GM12873 (cell line): ENCODE results near the gene SH3PXD2A.

ENCODE experiments used
- TF ChIP-seq, protein P1 (sequence below): IDR thresholded peaks from 2 replicates; pipeline ENCODE4 v1.5.1; 2012; ENCODE audit warnings: low read depth, mild to moderate bottlenecking, moderate library complexity, low read length, control low read depth; ENCODE audit not compliant: insufficient read depth; ENCODE audit errors: missing control alignments

Gene SH3PXD2A

DNA sequence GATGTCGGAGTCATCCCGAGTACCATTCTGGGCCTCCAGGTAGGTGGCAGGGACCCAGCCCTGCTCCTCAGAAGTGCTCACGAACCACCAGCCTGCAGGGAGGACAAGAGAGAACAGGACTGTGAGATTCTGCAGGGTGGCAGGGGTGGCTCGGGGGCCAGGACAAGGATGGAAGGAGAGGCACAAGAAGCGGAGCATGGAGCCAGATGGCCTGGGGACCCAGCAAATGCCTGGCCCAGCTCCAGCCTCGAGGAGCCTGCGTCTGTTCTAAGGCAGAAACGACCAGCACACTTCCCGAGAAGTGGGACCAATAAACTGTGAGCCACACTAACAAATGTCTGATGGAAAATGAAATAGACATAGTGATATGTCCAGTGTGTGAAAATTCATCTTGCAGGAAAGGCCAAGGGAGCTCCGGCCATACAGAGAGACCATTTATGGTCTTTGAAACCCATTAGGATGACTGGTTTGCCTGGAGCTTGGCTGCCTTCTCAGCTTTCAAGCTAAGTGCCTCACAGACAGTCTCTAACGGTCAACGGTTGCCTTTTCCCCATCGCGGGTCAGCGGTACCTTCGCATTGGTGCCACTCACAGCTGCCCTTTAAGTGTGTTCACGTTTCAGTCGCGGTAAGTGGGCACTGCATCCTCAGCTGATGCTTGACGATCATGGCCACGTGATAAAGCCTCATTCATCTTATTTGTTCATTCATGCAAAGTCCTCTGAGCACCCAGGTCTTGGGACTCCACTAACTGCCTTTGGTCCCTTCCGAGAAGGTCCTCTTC, 228.1 kb downstream of the SH3PXD2A start:
- TF ChIP-seq, protein P1, sequence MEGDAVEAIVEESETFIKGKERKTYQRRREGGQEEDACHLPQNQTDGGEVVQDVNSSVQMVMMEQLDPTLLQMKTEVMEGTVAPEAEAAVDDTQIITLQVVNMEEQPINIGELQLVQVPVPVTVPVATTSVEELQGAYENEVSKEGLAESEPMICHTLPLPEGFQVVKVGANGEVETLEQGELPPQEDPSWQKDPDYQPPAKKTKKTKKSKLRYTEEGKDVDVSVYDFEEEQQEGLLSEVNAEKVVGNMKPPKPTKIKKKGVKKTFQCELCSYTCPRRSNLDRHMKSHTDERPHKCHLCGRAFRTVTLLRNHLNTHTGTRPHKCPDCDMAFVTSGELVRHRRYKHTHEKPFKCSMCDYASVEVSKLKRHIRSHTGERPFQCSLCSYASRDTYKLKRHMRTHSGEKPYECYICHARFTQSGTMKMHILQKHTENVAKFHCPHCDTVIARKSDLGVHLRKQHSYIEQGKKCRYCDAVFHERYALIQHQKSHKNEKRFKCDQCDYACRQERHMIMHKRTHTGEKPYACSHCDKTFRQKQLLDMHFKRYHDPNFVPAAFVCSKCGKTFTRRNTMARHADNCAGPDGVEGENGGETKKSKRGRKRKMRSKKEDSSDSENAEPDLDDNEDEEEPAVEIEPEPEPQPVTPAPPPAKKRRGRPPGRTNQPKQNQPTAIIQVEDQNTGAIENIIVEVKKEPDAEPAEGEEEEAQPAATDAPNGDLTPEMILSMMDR = no peak

DNA sequence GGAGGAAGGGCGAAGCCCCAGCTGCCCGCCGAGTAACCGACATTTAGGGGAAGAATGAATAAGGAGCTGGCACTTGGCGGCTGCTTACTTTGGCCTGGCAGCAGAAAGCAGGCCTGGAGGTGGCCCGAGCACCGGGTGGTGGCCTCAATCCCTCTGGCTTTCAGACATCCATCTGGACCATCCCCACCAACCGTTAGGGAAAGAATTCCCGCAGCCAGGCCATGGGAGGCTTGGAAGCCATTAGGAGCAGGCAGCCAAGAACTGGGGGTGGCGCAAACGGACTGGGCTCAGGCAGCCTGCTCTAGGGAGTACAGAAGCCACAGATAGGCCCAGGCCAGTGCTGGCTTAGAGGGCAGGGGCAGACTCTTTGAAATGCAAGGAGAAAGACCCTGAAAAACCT, 229.2 kb downstream of the SH3PXD2A start:
- TF ChIP-seq, protein P1 = no peak

DNA sequence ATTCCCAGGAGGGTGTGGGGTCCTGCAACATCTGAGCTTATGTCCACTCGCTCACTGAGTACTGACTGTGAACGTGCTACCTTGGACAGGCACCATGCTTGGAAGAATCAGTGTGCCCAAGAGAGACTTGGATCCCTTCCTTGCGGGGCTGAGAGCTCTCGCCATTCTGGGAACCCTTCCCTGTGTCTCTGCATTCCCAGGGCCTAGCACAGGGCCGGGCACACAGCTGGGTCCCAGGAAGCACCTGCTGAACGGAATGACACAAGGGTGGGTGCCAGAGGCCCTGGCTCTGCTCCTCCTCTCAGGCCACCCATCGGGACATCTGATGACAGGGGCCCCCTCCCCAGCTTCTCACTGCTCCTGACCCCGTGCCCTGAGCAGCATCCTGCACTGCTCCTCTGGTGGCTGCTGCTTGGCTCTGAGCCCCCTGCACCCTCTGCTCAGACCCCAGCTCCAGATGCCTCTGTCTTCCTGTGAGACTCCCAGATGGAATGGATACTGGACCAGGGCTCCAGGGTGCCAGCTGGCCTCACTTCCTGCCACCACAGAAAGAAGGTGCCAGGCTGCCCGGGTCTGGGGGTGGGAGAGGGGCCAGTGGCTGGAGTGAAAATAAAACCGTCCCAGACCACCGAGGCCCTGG, 232.3 kb downstream of the SH3PXD2A start:
- TF ChIP-seq, protein P1 = no peak

DNA sequence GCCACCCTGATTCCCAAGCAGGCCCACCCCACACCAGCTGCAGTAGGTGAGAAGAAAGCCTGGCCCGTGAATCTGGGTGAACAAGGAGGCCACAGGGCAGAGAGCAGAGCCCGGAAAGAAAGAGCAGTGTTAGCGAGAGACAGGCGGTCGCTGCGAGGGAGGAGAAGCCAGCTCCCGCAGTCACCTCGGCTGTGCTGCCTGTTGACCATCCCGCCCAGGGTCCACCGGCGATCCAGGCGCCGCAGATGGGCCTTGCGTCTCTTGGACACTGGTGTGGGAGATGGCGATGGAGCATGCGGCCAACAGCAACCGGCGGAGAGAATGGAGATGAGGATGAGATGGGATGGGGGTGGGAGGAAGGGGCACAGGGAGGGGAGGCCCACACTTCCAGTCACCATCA, 233.1 kb downstream of the SH3PXD2A start:
- TF ChIP-seq, protein P1 = no peak

DNA sequence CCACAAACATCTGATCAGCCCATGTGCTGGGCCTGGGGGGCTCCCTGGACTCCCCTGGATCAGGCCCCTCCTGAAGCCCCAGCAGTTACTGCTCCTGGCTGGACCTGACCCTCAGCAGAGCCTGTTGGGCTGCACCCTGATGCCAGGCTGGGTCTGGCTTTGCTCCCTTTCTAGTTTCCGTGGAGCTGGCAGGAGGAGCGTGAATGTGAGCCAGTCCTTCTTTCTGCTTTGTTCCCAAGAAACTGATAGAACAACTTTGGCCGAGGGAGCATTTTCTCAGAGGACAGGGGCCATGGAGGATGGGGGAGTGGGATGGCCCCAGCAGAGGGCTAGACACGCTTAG, 233.6 kb downstream of the SH3PXD2A start:
- TF ChIP-seq, protein P1 = no peak

DNA sequence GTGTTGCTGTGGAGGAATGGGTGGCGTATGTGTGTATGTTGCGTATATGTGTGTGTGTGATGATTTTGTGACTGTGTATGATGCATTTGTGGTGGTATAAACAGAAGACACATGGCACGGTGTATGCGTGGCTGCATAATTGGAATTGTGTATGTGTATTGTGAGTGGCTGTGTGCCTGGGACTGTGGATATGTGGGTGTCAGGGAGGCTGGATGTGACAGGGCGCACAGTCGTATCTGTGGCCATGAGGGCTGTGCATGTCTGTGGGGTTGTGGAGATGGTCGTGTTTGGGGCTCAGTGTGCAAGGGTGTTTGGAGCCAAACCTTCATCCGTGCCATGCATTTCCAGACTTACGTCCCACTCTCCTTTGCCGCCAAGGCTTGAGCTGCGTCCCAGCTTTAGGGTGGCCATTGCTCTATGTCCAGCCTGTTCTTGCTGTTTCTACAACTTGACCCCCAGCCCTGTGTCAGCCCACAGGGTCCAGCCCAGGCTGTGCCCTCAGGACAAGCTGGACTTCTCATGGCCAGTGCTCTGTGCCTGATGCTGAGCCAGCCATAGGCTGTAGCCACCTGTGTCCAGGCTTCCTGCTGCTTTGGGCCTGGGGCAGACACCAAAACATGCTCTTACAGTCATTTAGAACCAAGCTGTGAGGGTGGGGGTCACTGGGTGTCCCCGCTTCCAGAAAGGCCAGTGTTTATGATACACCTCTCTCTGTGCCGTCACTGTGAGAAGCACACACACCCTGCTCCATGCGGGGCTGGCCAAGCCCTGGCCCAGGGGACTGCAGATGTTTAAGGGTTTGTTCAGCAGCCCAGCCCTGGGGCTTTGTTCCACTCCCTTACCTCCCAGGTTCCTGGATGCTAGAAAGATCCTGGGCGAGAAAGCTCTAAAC, 234.2 kb downstream of the SH3PXD2A start:
- TF ChIP-seq, protein P1 = no peak

DNA sequence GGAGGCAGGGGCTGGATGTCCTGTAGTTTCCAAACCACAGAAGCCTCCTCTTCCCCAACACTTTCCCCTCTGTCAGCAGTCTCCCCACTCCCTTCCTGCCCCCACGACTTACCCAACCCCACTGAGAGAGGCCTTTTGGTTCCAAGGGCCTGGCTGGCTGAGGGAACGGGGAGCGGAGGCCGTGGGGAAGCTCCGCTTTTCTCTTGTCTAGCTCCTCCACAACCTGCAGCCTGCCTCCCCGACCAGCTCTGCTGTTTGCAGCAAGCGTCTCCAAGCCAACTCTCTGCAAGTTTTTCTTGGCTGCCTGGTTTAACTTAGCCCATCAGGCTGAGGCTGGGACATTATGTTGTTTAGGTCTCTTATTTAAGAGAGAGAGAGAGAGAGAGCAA, 235.0 kb downstream of the SH3PXD2A start:
- TF ChIP-seq, protein P1 = no peak
